Prostate gland (tissue), 2 donors: ENCODE measurements around the gene MYO16.

Experiments used
- CTCF ChIP-seq, 4 experiments: fragments of 200-600 bp in 2 of 4; fragments of 450-650 bp in 2 of 4; sonication (generic) in 2 of 4; IDR thresholded peaks; 1 replicate in 3 of 4; 2 replicates in 1 of 4; pipeline ENCODE4 v1.5.1; 2016 to 2019; ENCODE audit warnings: antibody characterized with exemption in 4 of 4, mild to moderate bottlenecking in 2 of 4, moderate library complexity in 2 of 4
- POLR2A ChIP-seq: fragments of 450-650 bp; IDR thresholded peaks from one replicate; pipeline ENCODE4 v1.6.1; 2016; ENCODE audit warnings: antibody characterized with exemption, mild to moderate bottlenecking
- POLR2AphosphoS5 ChIP-seq: sonication (generic); formaldehyde crosslinking; IDR thresholded peaks from one replicate; pipeline ENCODE4 v1.6.1; 2017; ENCODE audit warnings: antibody characterized with exemption

- no peak for TF ChIP-seq CTCF (IDR thresholded peaks at IDR 0.05)
- TF ChIP-seq POLR2AphosphoS5: no peak
- no peak for TF ChIP-seq POLR2A
These were observed 370.8 kb downstream of the MYO16 start for GRCh38 chr13:109000207-109000606.
